ENCODE data around the gene TMA7B. TPM values are rescaled to one million over a fixed set of nuclear protein-coding genes. Genes with fewer than 3 reads are reported as not detected.

Gene TMA7B
- polyA plus RNA-seq, 1 of the 3 experiments (the other 2 are of a cell fraction) = not detected

DNA sequence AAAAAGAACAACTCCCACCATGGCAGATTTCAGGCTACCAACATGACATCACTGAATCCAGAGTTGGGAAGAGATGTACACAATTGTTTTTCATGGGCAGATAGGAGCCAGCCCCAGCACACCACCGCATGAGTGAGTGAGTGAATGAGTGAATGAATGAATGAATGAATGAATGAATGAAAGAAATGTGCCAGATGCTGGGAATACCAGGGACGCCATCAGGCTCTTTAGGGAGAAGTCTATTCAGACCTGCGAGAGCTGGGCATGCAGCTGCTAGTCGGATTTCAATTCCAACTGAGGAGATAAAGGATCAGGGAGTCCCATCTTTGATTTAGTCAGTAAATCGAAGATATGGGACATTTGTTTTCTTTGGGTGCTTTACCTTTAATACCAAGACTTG lies 19.3 kb downstream of the TMA7B start:
- Histone ChIP-seq H3K27me3 (ENCODE audit: insufficient read depth) (no peaks in the 10 kb centered on the region), H3K36me3 (replicated peaks in 1 of 2; ENCODE audit: control insufficient read depth in 1 of 2, insufficient read depth in 2 of 2, low read length in 1 of 2) (no peaks in the 10 kb centered on the region), H4K20me1 (ENCODE audit: insufficient read depth) (no peaks in the 10 kb centered on the region), H3K9me3 (no peaks in the 10 kb centered on the region), H3K4me2 (no peak overlapping the region), H2AFZ (ENCODE audit: low read depth) (no peak overlapping the region), H3K9me2 (no peaks in the 10 kb centered on the region), H3F3A (replicated peaks; ENCODE audit: insufficient read depth) (no peaks in the 10 kb centered on the region), H3K4me1 (ENCODE audit: control insufficient read depth in 1 of 2, insufficient read depth in 2 of 2, low read depth in 1 of 2, low read length in 1 of 2) (no peaks in the 10 kb centered on the region; a peak in 1 of 4 replicates), H3K9ac (no peak overlapping the region), H3K27ac (ENCODE audit: low read depth in 2 of 2, low read length in 1 of 2) (no peak overlapping the region), H3K4me3 (ENCODE audit: low read depth in 2 of 2, low read length in 1 of 2) (no peak overlapping the region), H3K79me2 (ENCODE audit: insufficient read depth) (no peaks in the 10 kb centered on the region)
- ChIA-PET CTCF (no interaction called here), POLR2A (no interaction called here)
- WGBS (ENCODE audit: low lambda C conversion rate) = 33% methylated on average over 2 of the region's 5 CpGs
- DNase-seq = no peak
- no peak for TF ChIP-seq FOSL2 (IDR thresholded peaks at IDR 0.05; ENCODE audit: borderline replicate concordance, low read depth)
- no peak for TF ChIP-seq SMC3 (IDR thresholded peaks at IDR 0.05; ENCODE audit: low read depth, low read length)
- TF ChIP-seq, protein P1, sequence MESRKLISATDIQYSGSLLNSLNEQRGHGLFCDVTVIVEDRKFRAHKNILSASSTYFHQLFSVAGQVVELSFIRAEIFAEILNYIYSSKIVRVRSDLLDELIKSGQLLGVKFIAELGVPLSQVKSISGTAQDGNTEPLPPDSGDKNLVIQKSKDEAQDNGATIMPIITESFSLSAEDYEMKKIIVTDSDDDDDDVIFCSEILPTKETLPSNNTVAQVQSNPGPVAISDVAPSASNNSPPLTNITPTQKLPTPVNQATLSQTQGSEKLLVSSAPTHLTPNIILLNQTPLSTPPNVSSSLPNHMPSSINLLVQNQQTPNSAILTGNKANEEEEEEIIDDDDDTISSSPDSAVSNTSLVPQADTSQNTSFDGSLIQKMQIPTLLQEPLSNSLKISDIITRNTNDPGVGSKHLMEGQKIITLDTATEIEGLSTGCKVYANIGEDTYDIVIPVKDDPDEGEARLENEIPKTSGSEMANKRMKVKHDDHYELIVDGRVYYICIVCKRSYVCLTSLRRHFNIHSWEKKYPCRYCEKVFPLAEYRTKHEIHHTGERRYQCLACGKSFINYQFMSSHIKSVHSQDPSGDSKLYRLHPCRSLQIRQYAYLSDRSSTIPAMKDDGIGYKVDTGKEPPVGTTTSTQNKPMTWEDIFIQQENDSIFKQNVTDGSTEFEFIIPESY (IDR thresholded peaks at IDR 0.05; ENCODE audit: borderline replicate concordance, low read depth) = no peak

GRCh38 chr22:39980596-39980995 lies 20.4 kb downstream of the TMA7B start:
- H3K4me3 ChIP-seq (ENCODE audit: low read depth in 2 of 2, low read length in 1 of 2) = no peak overlapping the region
- no peaks in the 10 kb centered on the region for H3K79me2 ChIP-seq (ENCODE audit: insufficient read depth)
- no peak for DNase-seq
- H3K9me3 ChIP-seq = no peaks in the 10 kb centered on the region
- H3F3A ChIP-seq (replicated peaks; ENCODE audit: insufficient read depth) = no peaks in the 10 kb centered on the region
- WGBS (ENCODE audit: low lambda C conversion rate) = 20% methylated on average over 1 of the region's 6 CpGs
- H3K9me2 ChIP-seq = no peaks in the 10 kb centered on the region
- CTCF ChIA-PET = no interaction called here
- no peaks in the 10 kb centered on the region for H3K27me3 ChIP-seq (ENCODE audit: insufficient read depth)
- H3K4me2 ChIP-seq = no peak overlapping the region
- no peaks in the 10 kb centered on the region; a peak in 1 of 4 replicates for H3K4me1 ChIP-seq (ENCODE audit: control insufficient read depth in 1 of 2, insufficient read depth in 2 of 2, low read depth in 1 of 2, low read length in 1 of 2)
- no peaks in the 10 kb centered on the region for H4K20me1 ChIP-seq (ENCODE audit: insufficient read depth)
- no peak overlapping the region for H3K9ac ChIP-seq
- H3K27ac ChIP-seq (ENCODE audit: low read depth in 2 of 2, low read length in 1 of 2) = no peak overlapping the region
- POLR2A ChIA-PET = no interaction called here
- no peaks in the 10 kb centered on the region for H3K36me3 ChIP-seq (replicated peaks in 1 of 2; ENCODE audit: control insufficient read depth in 1 of 2, insufficient read depth in 2 of 2, low read length in 1 of 2)
- H2AFZ ChIP-seq (ENCODE audit: low read depth) = no peak overlapping the region
- TF ChIP-seq FOXJ3 (CRISPR knock-in tag; IDR thresholded peaks at IDR 0.05) = no peak
- TF ChIP-seq, protein P2, sequence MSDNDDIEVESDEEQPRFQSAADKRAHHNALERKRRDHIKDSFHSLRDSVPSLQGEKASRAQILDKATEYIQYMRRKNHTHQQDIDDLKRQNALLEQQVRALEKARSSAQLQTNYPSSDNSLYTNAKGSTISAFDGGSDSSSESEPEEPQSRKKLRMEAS (IDR thresholded peaks at IDR 0.05; ENCODE audit: low read depth) = no peak
- no peak for TF ChIP-seq GABPA (IDR thresholded peaks at IDR 0.05; ENCODE audit: low read depth)
- TF ChIP-seq REST (IDR thresholded peaks at IDR 0.05; ENCODE audit: low read depth, low read length) = no peak
- TF ChIP-seq JUND (IDR thresholded peaks at IDR 0.05) = no peak
- no peak for TF ChIP-seq EP300 (IDR thresholded peaks at IDR 0.05; ENCODE audit: borderline replicate concordance in 1 of 2, low read depth in 1 of 2, low read length in 1 of 2)
- TF ChIP-seq SMC3 (IDR thresholded peaks at IDR 0.05; ENCODE audit: low read depth, low read length) = no peak
- TF ChIP-seq, protein P3, sequence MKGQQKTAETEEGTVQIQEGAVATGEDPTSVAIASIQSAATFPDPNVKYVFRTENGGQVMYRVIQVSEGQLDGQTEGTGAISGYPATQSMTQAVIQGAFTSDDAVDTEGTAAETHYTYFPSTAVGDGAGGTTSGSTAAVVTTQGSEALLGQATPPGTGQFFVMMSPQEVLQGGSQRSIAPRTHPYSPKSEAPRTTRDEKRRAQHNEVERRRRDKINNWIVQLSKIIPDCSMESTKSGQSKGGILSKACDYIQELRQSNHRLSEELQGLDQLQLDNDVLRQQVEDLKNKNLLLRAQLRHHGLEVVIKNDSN (IDR thresholded peaks at IDR 0.05; ENCODE audit: borderline replicate concordance, low read depth) = no peak
- TF ChIP-seq ELF1 (IDR thresholded peaks at IDR 0.05) = no peak
- TF ChIP-seq RAD21 (IDR thresholded peaks at IDR 0.05; ENCODE audit: low read length) = no peak
- TF ChIP-seq PBX3 (IDR thresholded peaks at IDR 0.05) = no peak
- TF ChIP-seq FOXM1 (IDR thresholded peaks at IDR 0.05; ENCODE audit: low read depth) = no peak
- TF ChIP-seq IRF3 (IDR thresholded peaks at IDR 0.05; ENCODE audit: low read depth, low read length) = no peak
- no peak for TF ChIP-seq RXRA (IDR thresholded peaks at IDR 0.05; ENCODE audit: borderline replicate concordance, low read depth)
- TF ChIP-seq TCF12 (IDR thresholded peaks at IDR 0.05) = no peak
- no peak for TF ChIP-seq RFX5 (IDR thresholded peaks at IDR 0.05; ENCODE audit: low read length)
- no peak for TF ChIP-seq POLR2AphosphoS5 (IDR thresholded peaks at IDR 0.05; ENCODE audit: low read depth, low read length)
